GM23338 (cell line): ENCODE results near the gene CA5B. TPM values are rescaled to one million over a fixed set of nuclear protein-coding genes. Genes with fewer than 3 reads are reported as not detected.

Source experiments
- ATAC-seq: fragments of 200-7000 bp; cut with Tn5 transposase; 3 replicates; pipeline ENCODE4 v1.9.1; 2020
- DNase-seq: peaks from one replicate; pipeline ENCODE4 v3.0.0-alpha.2; 2015; ENCODE audit warnings: low spot score
- H2AFZ ChIP-seq: fragments of 200-600 bp; sonication (generic); 2 replicates; pipeline ENCODE4 v1.8.0; 2016; ENCODE audit warnings: antibody characterized with exemption, mild to moderate bottlenecking, moderate library complexity
- H3F3A ChIP-seq: fragments of 200-600 bp; sonication (generic); replicated peaks from 2 replicates; pipeline ENCODE4 v1.8.0; 2017; ENCODE audit warnings: antibody characterized with exemption, mixed run types, low read depth
- H3K27ac ChIP-seq: fragments of 200-600 bp; sonication (generic); 2 replicates; pipeline ENCODE4 v1.6.1; 2016; ENCODE audit warnings: low read depth
- H3K27me3 ChIP-seq: fragments of 200-600 bp; sonication (generic); 2 replicates; pipeline ENCODE4 v1.8.0; 2016; ENCODE audit warnings: mild to moderate bottlenecking, mixed run types, moderate library complexity; ENCODE audit not compliant: insufficient read depth
- H3K36me3 ChIP-seq: fragments of 200-600 bp; sonication (generic); 2 replicates; pipeline ENCODE4 v1.8.0; 2016; ENCODE audit warnings: mild to moderate bottlenecking; ENCODE audit not compliant: insufficient read depth
- H3K4me1 ChIP-seq: fragments of 200-600 bp; sonication (generic); 2 replicates; pipeline ENCODE4 v1.8.0; 2016; ENCODE audit warnings: mild to moderate bottlenecking, moderate library complexity; ENCODE audit not compliant: insufficient read depth
- H3K4me2 ChIP-seq: fragments of 200-600 bp; sonication (generic); 2 replicates; pipeline ENCODE4 v1.7.1; 2017; ENCODE audit warnings: mixed run types
- H3K4me3 ChIP-seq: fragments of 200-600 bp; sonication (generic); 2 replicates; pipeline ENCODE4 v1.6.1; 2016; ENCODE audit warnings: mixed run types
- H3K79me2 ChIP-seq: fragments of 200-600 bp; sonication (generic); replicated peaks from 2 replicates; pipeline ENCODE4 v1.8.0; 2017; ENCODE audit warnings: mild to moderate bottlenecking; ENCODE audit not compliant: insufficient read depth
- H3K9me2 ChIP-seq: fragments of 200-600 bp; sonication (generic); 2 replicates; pipeline ENCODE4 v1.8.0; 2017; ENCODE audit not compliant: insufficient read depth
- H4K20me1 ChIP-seq: fragments of 200-600 bp; sonication (generic); replicated peaks from 2 replicates; pipeline ENCODE4 v1.8.0; 2017; ENCODE audit warnings: mild to moderate bottlenecking; ENCODE audit not compliant: insufficient read depth
- H3K27ac Mint-ChIP-seq: 2 replicates; pipeline ENCODE4 v1.8.0; 2020; ENCODE audit warnings: inconsistent platforms, mild to moderate bottlenecking, moderate library complexity, mixed read lengths
- H3K27me3 Mint-ChIP-seq: 3 replicates; pipeline ENCODE4 v1.8.0; 2022; ENCODE audit warnings: low read depth, mild to moderate bottlenecking, moderate library complexity, mixed read lengths, inconsistent platforms; ENCODE audit not compliant: insufficient read depth, poor library complexity
- H3K36me3 Mint-ChIP-seq: 3 replicates; pipeline ENCODE4 v1.8.0; 2021; ENCODE audit warnings: low read depth, mild to moderate bottlenecking, inconsistent platforms, moderate library complexity, mixed read lengths
- H3K4me1 Mint-ChIP-seq: 3 replicates; pipeline ENCODE4 v1.8.0; 2020; ENCODE audit warnings: mild to moderate bottlenecking, inconsistent platforms, mixed read lengths
- H3K4me3 Mint-ChIP-seq: 3 replicates; pipeline ENCODE4 v1.8.0; 2021; ENCODE audit warnings: moderate library complexity, mild to moderate bottlenecking, inconsistent platforms, mixed read lengths
- H3K9me3 Mint-ChIP-seq: 3 replicates; pipeline ENCODE4 v1.8.0; 2020; ENCODE audit warnings: moderate library complexity, mild to moderate bottlenecking, inconsistent platforms, mixed read lengths
- CREB1 ChIP-seq: fragments of 250-450 bp; sonication (Bioruptor Pico); IDR thresholded peaks from 2 replicates; pipeline ENCODE4 v1.5.0; 2020; ENCODE audit warnings: low read depth, mild to moderate bottlenecking, moderate library complexity
- CTCF ChIP-seq, 2 experiments: fragments of 200-600 bp in 1 of 2; sonication (generic) in 1 of 2; conservative IDR thresholded peaks; 2 replicates each; pipeline versions ENCODE4 v1.5.1 to v1.6.1; 2016 to 2017; ENCODE audit warnings: antibody characterized with exemption in 2 of 2, low read depth in 2 of 2, mild to moderate bottlenecking in 2 of 2, moderate library complexity in 1 of 2
- ETS1 ChIP-seq: IDR thresholded peaks from 2 replicates; pipeline ENCODE4 v1.6.1; 2016; ENCODE audit warnings: antibody characterized with exemption
- EZH2 ChIP-seq: fragments of 200-600 bp; sonication (generic); IDR thresholded peaks from one replicate; pipeline ENCODE4 v1.8.0; 2017; ENCODE audit warnings: antibody characterized with exemption, mild to moderate bottlenecking, low read depth; ENCODE audit not compliant: unreplicated experiment
- EZH2phosphoT487 ChIP-seq: fragments of 200-600 bp; sonication (generic); IDR thresholded peaks from one replicate; pipeline ENCODE4 v1.8.1; 2018; ENCODE audit warnings: antibody characterized with exemption; ENCODE audit not compliant: unreplicated experiment
- JUNB ChIP-seq: IDR thresholded peaks from one replicate; pipeline ENCODE4 v1.6.1; 2016; ENCODE audit warnings: antibody characterized with exemption; ENCODE audit not compliant: unreplicated experiment
- NANOG ChIP-seq: IDR thresholded peaks from 2 replicates; pipeline ENCODE4 v1.6.1; 2016; ENCODE audit warnings: antibody characterized with exemption, borderline replicate concordance
- POLR2AphosphoS5 ChIP-seq: IDR thresholded peaks from 2 replicates; pipeline ENCODE4 v1.6.1; 2016; ENCODE audit warnings: antibody characterized with exemption, low read depth
- REST ChIP-seq: IDR thresholded peaks from one replicate; pipeline ENCODE4 v1.6.1; 2018; ENCODE audit warnings: antibody characterized with exemption; ENCODE audit not compliant: unreplicated experiment
- STAT1 ChIP-seq: IDR thresholded peaks from one replicate; pipeline ENCODE4 v1.6.1; 2016; ENCODE audit warnings: antibody characterized with exemption; ENCODE audit not compliant: unreplicated experiment
- ZNF114 ChIP-seq: fragments of 250-450 bp; sonication (Bioruptor Pico); IDR thresholded peaks from 2 replicates; pipeline ENCODE4 v1.5.0; 2020; ENCODE audit warnings: mild to moderate bottlenecking, moderate library complexity
- ZNF331 ChIP-seq: fragments of 250-450 bp; sonication (Bioruptor Pico); IDR thresholded peaks from 2 replicates; pipeline ENCODE4 v1.5.0; 2020; ENCODE audit warnings: low read depth, mild to moderate bottlenecking, moderate library complexity
- ZNF462 ChIP-seq: fragments of 250-450 bp; sonication (Bioruptor Pico); IDR thresholded peaks from 2 replicates; pipeline ENCODE4 v1.5.0; 2020; ENCODE audit warnings: mild to moderate bottlenecking, moderate library complexity
- polyA plus RNA-seq: library from polyadenylated mRNA; unstranded; fragments of >200 nt; fragmentation: Nextera tagmentation; extraction: Ambion mirVana; gene quantifications from 2 replicates; pipeline ENCODE4 v1.2.1, GENCODE V29; 2016
- total RNA-seq: library from RNA; depleted of rRNA; stranded (reverse); fragments of >200 nt; shearing (Covaris generic); gene quantifications from 2 replicates; pipeline ENCODE4 v1.2.3, GENCODE V29; 2014

Gene CA5B
- total and polyA plus RNA-seq, 2 experiments from 2014 or later = 4.8 to 6.1 TPM

GRCh38 chrX:15822922-15823321 lies 84.9 kb downstream of the CA5B start:
- no peak for ATAC-seq
- H3K27me3 Mint-ChIP-seq = peaks cover 2% of the 10 kb centered on the region
- no peak overlapping the region for H3K4me3 Mint-ChIP-seq
- Histone ChIP-seq H4K20me1 (no peaks in the 10 kb centered on the region), H3K4me2 (no peak overlapping the region), H3K9me2 (no peaks in the 10 kb centered on the region), H3K4me3 (no peak overlapping the region), H3K79me2 (no peaks in the 10 kb centered on the region), H3K4me1 (no peaks in the 10 kb centered on the region), H3F3A (no peaks in the 10 kb centered on the region), H2AFZ (no peak overlapping the region), H3K27ac (no peak overlapping the region), H3K27me3 (no peaks in the 10 kb centered on the region), H3K36me3 (peaks cover under 1% of the 10 kb centered on the region; the same call in 1 of the 2 replicates)
- H3K36me3 Mint-ChIP-seq = peaks cover 39% of the 10 kb centered on the region
- no peak for DNase-seq
- no peak overlapping the region for H3K27ac Mint-ChIP-seq
- H3K4me1 Mint-ChIP-seq = peaks cover 9% of the 10 kb centered on the region
- no peaks in the 10 kb centered on the region for H3K9me3 Mint-ChIP-seq
- TF ChIP-seq ZNF331 (CRISPR knock-in tag) (no peak), NANOG (no peak), EZH2 (no peak), CREB1 (CRISPR knock-in tag) (no peak), EZH2phosphoT487 (no peak), ZNF462 (CRISPR knock-in tag) (no peak), REST (no peak), ZNF114 (no peak), JUNB (no peak), CTCF (conservative IDR thresholded peaks at IDR 0.05; ENCODE audit: low read depth in 2 of 2) (no peak), POLR2AphosphoS5 (no peak), STAT1 (no peak), ETS1 (no peak)
